T-cell (primary cell): ENCODE results near the gene GPR132. TPM values are rescaled to one million over a fixed set of nuclear protein-coding genes. Genes with fewer than 3 reads are reported as not detected.

ENCODE experiments used
- ATAC-seq, 4 experiments: fragments of 200-7000 bp in 3 of 4; fragments of 150-1000 bp in 1 of 4; cut with Tn5 transposase; replicated peaks in 1 of 4; 1 replicate in 3 of 4; 2 replicates in 1 of 4; pipeline ENCODE4 v1.10.0; 2021; ENCODE audit warnings: moderate library complexity in 3 of 4, mild to moderate bottlenecking in 2 of 4, moderate number of reproducible peaks in 1 of 4
- CTCF ChIA-PET, 2 donors: fragments of 300-600 bp; sonication (Branson Sonifier 250); formaldehyde crosslinking; loops; one replicate each; lab custom pipeline; 2022; ENCODE audit warnings: antibody characterized with exemption in 2 of 2; lab: Charles Lee
- POLR2A ChIA-PET, 2 donors: fragments of 300-600 bp; sonication (Branson Sonifier 250); formaldehyde crosslinking; loops; one replicate each; lab custom pipeline; 2022; ENCODE audit warnings: antibody characterized with exemption in 2 of 2; lab: Charles Lee
- DNase-seq, 35 experiments: peaks; one replicate each; pipeline versions ENCODE4 v3.0.0 to v3.0.0-alpha.2; 2013 to 2023
- H3K27ac ChIP-seq: one replicate; pipeline ENCODE4 v1.5.1; 2013; ENCODE audit warnings: low read length
- H3K27me3 ChIP-seq, 2 experiments: replicated peaks in 1 of 2; 1 replicate in 1 of 2; 2 replicates in 1 of 2; pipeline versions ENCODE4 v1.6.1 to v1.7.0; 2013; ENCODE audit warnings: low read length in 1 of 2, mixed read lengths in 1 of 2; ENCODE audit not compliant: control insufficient read depth in 2 of 2, insufficient read depth in 2 of 2; ENCODE audit errors: extremely low read depth in 1 of 2
- H3K36me3 ChIP-seq, 2 donors: 1 replicate in 1 of 2; 2 replicates in 1 of 2; pipeline versions ENCODE4 v1.6.1 to v1.7.0; 2013; ENCODE audit warnings: low read length in 1 of 2; ENCODE audit not compliant: control insufficient read depth in 2 of 2, insufficient read depth in 1 of 2; ENCODE audit errors: extremely low read depth in 1 of 2
- H3K4me1 ChIP-seq, 2 experiments: 1 replicate in 1 of 2; 2 replicates in 1 of 2; pipeline versions ENCODE4 v1.6.1 to v1.7.0; 2013; ENCODE audit warnings: low read length in 2 of 2, mixed read lengths in 1 of 2; ENCODE audit not compliant: insufficient read depth in 2 of 2, control insufficient read depth in 1 of 2; ENCODE audit errors: extremely low read depth in 1 of 2
- H3K4me3 ChIP-seq, 2 donors: 1 replicate in 1 of 2; 2 replicates in 1 of 2; pipeline versions ENCODE4 v1.5.1 to v1.7.0; 2013; ENCODE audit warnings: mild to moderate bottlenecking in 2 of 2, low read length in 1 of 2, moderate library complexity in 1 of 2; ENCODE audit not compliant: control insufficient read depth in 1 of 2; ENCODE audit errors: extremely low read depth in 1 of 2
- H3K9me3 ChIP-seq: 2 replicates; pipeline ENCODE4 v1.7.0; 2013
- H3K27ac Mint-ChIP-seq, 2 donors: one replicate each; pipeline ENCODE4 v1.8.0; 2020 to 2021; ENCODE audit warnings: mild to moderate bottlenecking in 2 of 2, mixed read lengths in 2 of 2
- H3K27me3 Mint-ChIP-seq, 2 donors: one replicate each; pipeline ENCODE4 v1.8.0; 2021 to 2022; ENCODE audit warnings: mixed read lengths in 2 of 2
- H3K36me3 Mint-ChIP-seq: one replicate; pipeline ENCODE4 v1.8.0; 2021; ENCODE audit warnings: mixed read lengths
- H3K4me1 Mint-ChIP-seq, 3 donors: one replicate each; pipeline ENCODE4 v1.8.0; 2020 to 2022; ENCODE audit warnings: mixed read lengths in 3 of 3, mild to moderate bottlenecking in 1 of 3
- H3K4me3 Mint-ChIP-seq, 3 donors: one replicate each; pipeline ENCODE4 v1.8.0; 2020 to 2022; ENCODE audit warnings: mild to moderate bottlenecking in 3 of 3, mixed read lengths in 3 of 3, moderate library complexity in 3 of 3
- H3K9me3 Mint-ChIP-seq, 3 donors: one replicate each; pipeline ENCODE4 v1.8.0; 2020 to 2022; ENCODE audit warnings: mixed read lengths in 3 of 3
- WGBS: methylation state at CpG from one replicate; pipeline ENCODE4 v1.1.5; 2013; ENCODE audit warnings: missing lambda C conversion rate; ENCODE audit not compliant: insufficient coverage; 5-methylcytosine and 5-hydroxymethylcytosine counted together
- total RNA-seq, 35 experiments: library from RNA in 6 of 35; stranded (reverse) in 6 of 35; fragments of 120-200 nt in 1 of 35; gene quantifications; one replicate each; pipeline versions ENCODE4 v1.2.1 to v1.2.4 and lab custom pipeline; 2013 to 2026

The GPR132 gene
- total RNA-seq, 5 donors from 2014 or later (not counting 1 experiment from before 2014, with no cell fraction given), result 47.0 to 58.0 (median 49.7) TPM

- CTCF ChIA-PET, result interaction anchor here in 1 of 2 donors (0.6 to 0.8 kb wide), 2 partner anchors 21 to 401 kb away, joined by 3 read pairs; no protein-coding TSS in a partner anchor
- peaks cover 12 to 63% of the 10 kb centered on the region in 2 experiments for H3K4me1 ChIP-seq
- POLR2A ChIA-PET, result interaction anchor here (0.6 kb wide), 2 partner anchors 14 to 53 kb away, joined by 3 to 4 read pairs; no protein-coding TSS in a partner anchor
These were observed 43.5 kb downstream of the GPR132 start for GRCh38 chr14:105021656-105022275.

GRCh38 chr14:105020815-105021655 lies 44.2 kb downstream of the GPR132 start, which contains the start of gene CDCA4:
Gene CDCA4 (minus strand): TSS chr14:105021083. CDS start chr14:105011929, 9,154 bp downstream.
- ChIA-PET POLR2A (interaction anchor here in 1 of 2 donors (1.0 kb wide), 1 partner anchor 44 kb away, joined by 5 read pairs; the partner anchor contains the start of gene GPR132), CTCF (interaction anchor here in 1 of 2 donors (0.8 to 1.1 kb wide), 3 partner anchors 35 to 47 kb away, joined by 3 to 4 read pairs (median 4); partner anchors contain the start of genes CLBA1 and GPR132)
- no peaks in the 10 kb centered on the region for H3K36me3 ChIP-seq
- Mint-ChIP-seq H3K36me3 (peaks cover 7% of the 10 kb centered on the region), H3K27me3 (no peaks in the 10 kb centered on the region), H3K27ac (peak within 1 kb of the TSS; percentile 94), H3K4me1 (peaks cover 46 to 84% (median 73%) of the 10 kb centered on the region in 3 donors), H3K9me3 (no peaks in the 10 kb centered on the region), H3K4me3 (peak within 1 kb of the TSS; percentile 90 to 96 (median 92))
- H3K27ac ChIP-seq, result peak within 1 kb of the TSS; percentile 80
- DNase-seq (peak; percentile 92 to 99 (median 97)), ATAC-seq (peak; percentile 85 to 90 (median 86))
- peak within 1 kb of the TSS; percentile 63 to 87 for H3K4me3 ChIP-seq
- no peaks in the 10 kb centered on the region for H3K27me3 ChIP-seq
- under 1% methylated on average over 114 of the region's 115 CpGs for WGBS
- H3K4me1 ChIP-seq, result peaks cover 12 to 64% of the 10 kb centered on the region in 2 experiments
- H3K9me3 ChIP-seq, result no peaks in the 10 kb centered on the region

More at GRCh38 chr14:105021656-105022275, 43.5 kb downstream of the GPR132 start:
- Histone ChIP-seq H3K4me3 (peak overlapping the region; percentile 63 to 87), H3K36me3 (no peaks in the 10 kb centered on the region), H3K9me3 (no peaks in the 10 kb centered on the region), H3K27ac (peak overlapping the region; percentile 67), H3K27me3 (no peaks in the 10 kb centered on the region)
- peaks cover 41 to 82% (median 69%) of the 10 kb centered on the region in 3 donors for H3K4me1 Mint-ChIP-seq
- ATAC-seq (peak in 1 of 4 experiments; percentile 2), DNase-seq (peak in 9 of 35 experiments; percentile 12 to 58 (median 14))
- no peaks in the 10 kb centered on the region for H3K27me3 Mint-ChIP-seq
- H3K27ac Mint-ChIP-seq, result peak overlapping the region; percentile 94
- H3K36me3 Mint-ChIP-seq, result peaks cover 5% of the 10 kb centered on the region
- 0% methylated on average over 17 of the region's 20 CpGs for WGBS
- H3K9me3 Mint-ChIP-seq, result no peaks in the 10 kb centered on the region
- peak overlapping the region; percentile 90 to 96 (median 92) for H3K4me3 Mint-ChIP-seq

- DNase-seq (peak; percentile 13 to 83 (median 60)), ATAC-seq (peak; percentile 14 to 38 (median 21))
- no peaks in the 10 kb centered on the region for H3K27me3 ChIP-seq
- H3K4me1 ChIP-seq, result peaks cover 12 to 68% of the 10 kb centered on the region in 2 experiments
- peak overlapping the region; percentile 80 for H3K27ac ChIP-seq
- H3K27ac Mint-ChIP-seq, result peak overlapping the region; percentile 86 to 91
- ChIA-PET CTCF (interaction anchor here in 1 of 2 donors (1.0 to 1.1 kb wide), 2 partner anchors 45 to 46 kb away, joined by 4 read pairs; partner anchors contain the start of gene GPR132), POLR2A (interaction anchor here in 1 of 2 donors (1.0 kb wide), 1 partner anchor 45 kb away, joined by 5 read pairs; the partner anchor contains the start of gene GPR132)
- H3K9me3 ChIP-seq, result no peaks in the 10 kb centered on the region
- H3K36me3 ChIP-seq, result no peaks in the 10 kb centered on the region
- peak overlapping the region; percentile 82 to 90 (median 85) for H3K4me3 Mint-ChIP-seq
- H3K36me3 Mint-ChIP-seq, result peaks cover 9% of the 10 kb centered on the region
- 2% methylated on average over 73 of the region's 75 CpGs for WGBS
- H3K4me3 ChIP-seq, result peak overlapping the region; percentile 60 to 71
- H3K27me3 Mint-ChIP-seq, result no peaks in the 10 kb centered on the region
- no peaks in the 10 kb centered on the region for H3K9me3 Mint-ChIP-seq
- H3K4me1 Mint-ChIP-seq, result peaks cover 55 to 85% (median 73%) of the 10 kb centered on the region in 3 donors
These were observed 45.1 kb downstream of the GPR132 start for GRCh38 chr14:105019861-105020814.

GRCh38 chr14:105018414-105018813 lies 46.8 kb downstream of the GPR132 start:
- ATAC-seq (no peak), DNase-seq (no peak)
- Histone ChIP-seq H3K27me3 (no peaks in the 10 kb centered on the region), H3K4me3 (no peak overlapping the region), H3K27ac (no peak overlapping the region), H3K9me3 (no peaks in the 10 kb centered on the region), H3K4me1 (peaks cover 12 to 71% of the 10 kb centered on the region in 2 experiments), H3K36me3 (no peaks in the 10 kb centered on the region)
- H3K36me3 Mint-ChIP-seq, result peaks cover 9% of the 10 kb centered on the region
- no peaks in the 10 kb centered on the region for H3K9me3 Mint-ChIP-seq
- peak overlapping the region; percentile 82 to 90 (median 85) for H3K4me3 Mint-ChIP-seq
- H3K27ac Mint-ChIP-seq, result no peak overlapping the region
- H3K4me1 Mint-ChIP-seq, result peaks cover 72 to 89% (median 79%) of the 10 kb centered on the region in 3 donors
- H3K27me3 Mint-ChIP-seq, result no peaks in the 10 kb centered on the region
- ChIA-PET CTCF (no interaction called here), POLR2A (interaction anchor here in 1 of 2 donors (0.7 kb wide), 1 partner anchor 24 kb away, joined by 4 read pairs; no protein-coding TSS in a partner anchor)
- no CpG with 5 or more reads among the region's 4 CpGs for WGBS

- CTCF ChIA-PET, result no interaction called here
- no peaks in the 10 kb centered on the region for H3K9me3 ChIP-seq
- 49% methylated on average over 3 of the region's 6 CpGs for WGBS
- ATAC-seq (no peak), DNase-seq (no peak)
- H3K4me1 Mint-ChIP-seq, result peaks cover 67 to 74% (median 73%) of the 10 kb centered on the region in 3 donors
- peak overlapping the region in 2 of 3 donors; percentile 32 to 46 for H3K4me3 Mint-ChIP-seq
- peaks cover 7 to 78% of the 10 kb centered on the region in 2 experiments for H3K4me1 ChIP-seq
- POLR2A ChIA-PET, result interaction anchor here in 1 of 2 donors (1.0 kb wide), 1 partner anchor 49 kb away, joined by 3 read pairs; the partner anchor contains the start of gene GPR132
- H3K36me3 ChIP-seq, result peaks cover 7 to 8% of the 10 kb centered on the region in 2 donors
- no peaks in the 10 kb centered on the region for H3K27me3 Mint-ChIP-seq
- peak overlapping the region; percentile 75 for H3K27ac ChIP-seq
- H3K4me3 ChIP-seq, result no peak overlapping the region
- H3K36me3 Mint-ChIP-seq, result peaks cover 17% of the 10 kb centered on the region
- peak overlapping the region in 1 of 2 donors; percentile 66 for H3K27ac Mint-ChIP-seq
- H3K27me3 ChIP-seq, result no peaks in the 10 kb centered on the region
- H3K9me3 Mint-ChIP-seq, result no peaks in the 10 kb centered on the region
These were observed 49.3 kb downstream of the GPR132 start for GRCh38 chr14:105015905-105016304.
